Muscle layer of duodenum (tissue), 2 donors: ENCODE measurements around the gene POLA2.

ENCODE experiments used
- H3K27ac ChIP-seq: one replicate; pipeline ENCODE4 v1.7.0; 2013; ENCODE audit warnings: mild to moderate bottlenecking, low read length
- H3K27me3 ChIP-seq: one replicate; pipeline ENCODE4 v1.7.0; 2013; ENCODE audit warnings: low read depth, mild to moderate bottlenecking, control low read depth, low read length
- H3K36me3 ChIP-seq, 2 donors: one replicate each; pipeline ENCODE4 v1.7.0; 2013; ENCODE audit warnings: low read length in 2 of 2, control low read depth in 1 of 2, mild to moderate bottlenecking in 1 of 2; ENCODE audit not compliant: insufficient read depth in 2 of 2, control insufficient read depth in 1 of 2
- H3K4me1 ChIP-seq, 2 donors: one replicate each; pipeline ENCODE4 v1.7.0; 2013; ENCODE audit warnings: low read length in 2 of 2, mild to moderate bottlenecking in 2 of 2, control low read depth in 1 of 2, moderate library complexity in 1 of 2; ENCODE audit not compliant: insufficient read depth in 2 of 2, control insufficient read depth in 1 of 2
- H3K4me3 ChIP-seq, 2 donors: one replicate each; pipeline ENCODE4 v1.7.0; 2013; ENCODE audit warnings: low read length in 2 of 2, low read depth in 1 of 2, mild to moderate bottlenecking in 1 of 2
- H3K9me3 ChIP-seq, 2 donors: one replicate each; pipeline ENCODE4 v1.7.0; 2013; ENCODE audit warnings: low read length in 2 of 2, control low read depth in 1 of 2, mild to moderate bottlenecking in 1 of 2; ENCODE audit not compliant: control insufficient read depth in 1 of 2
- donor health status: healthy.

POLA2 gene

GRCh38 chr11:65290448-65291165 is 28.8 kb downstream of the POLA2 start:
- Histone ChIP-seq H3K27me3 (no peaks in the 10 kb centered on the region), H3K4me3 (peak overlapping the region; percentile 23 to 39), H3K27ac (peak overlapping the region; percentile 97), H3K9me3 (no peaks in the 10 kb centered on the region), H3K4me1 (peaks cover 16 to 44% of the 10 kb centered on the region in 2 donors), H3K36me3 (peaks cover 4 to 11% of the 10 kb centered on the region in 2 donors)

DNA sequence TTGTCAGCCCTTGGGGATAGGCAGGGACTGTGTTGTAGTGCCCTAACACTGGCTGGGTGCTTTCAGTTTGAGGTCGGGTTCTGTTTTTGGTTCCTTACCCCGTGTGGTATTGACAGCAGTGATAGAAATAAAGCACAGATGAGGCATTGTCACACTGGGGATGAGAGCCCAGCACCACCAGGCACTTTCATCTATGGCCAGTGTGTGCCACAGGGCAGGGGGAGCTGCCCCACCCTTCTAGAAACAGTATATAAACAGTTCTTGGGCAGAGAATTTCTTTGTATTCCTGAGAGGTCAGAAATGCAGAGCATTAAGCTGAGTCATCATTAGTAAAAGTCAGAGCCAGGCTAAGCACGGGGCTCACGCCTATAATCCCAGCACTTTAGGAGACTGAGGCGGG is 29.9 kb downstream of the POLA2 start:
- no peaks in the 10 kb centered on the region for H3K9me3 ChIP-seq
- H3K27ac ChIP-seq: peak overlapping the region; percentile 97
- H3K4me3 ChIP-seq: peak overlapping the region; percentile 23 to 39
- peaks cover 24 to 52% of the 10 kb centered on the region in 2 donors for H3K4me1 ChIP-seq
- peaks cover 4 to 18% of the 10 kb centered on the region in 2 donors for H3K36me3 ChIP-seq
- H3K27me3 ChIP-seq: no peaks in the 10 kb centered on the region

DNA sequence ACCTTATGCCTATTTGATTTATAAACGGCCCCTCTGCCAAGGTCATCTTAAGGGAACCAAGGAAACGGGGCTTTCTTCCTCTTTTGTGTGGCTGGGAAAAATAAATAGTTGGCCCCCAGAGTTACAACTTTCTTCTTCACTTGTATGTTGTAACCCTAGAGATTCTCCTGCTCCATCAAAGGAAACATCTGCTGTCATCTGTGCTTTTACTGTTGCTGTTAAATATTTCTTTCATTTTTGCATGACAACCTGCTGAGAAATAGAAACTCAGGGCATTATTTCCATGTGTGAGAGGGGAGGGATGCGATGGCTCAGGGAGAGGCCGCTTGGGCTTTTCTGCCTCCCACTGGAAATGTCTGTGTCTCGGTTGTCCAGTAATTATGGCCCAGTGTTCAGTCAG is 31.1 kb downstream of the POLA2 start:
- Histone ChIP-seq H3K27ac (peak overlapping the region; percentile 97), H3K9me3 (no peaks in the 10 kb centered on the region), H3K4me1 (peaks cover 24 to 59% of the 10 kb centered on the region in 2 donors), H3K36me3 (peaks cover 0 to 11% of the 10 kb centered on the region in 2 donors), H3K27me3 (no peaks in the 10 kb centered on the region), H3K4me3 (peak overlapping the region in 1 of 2 donors; percentile 39)

DNA sequence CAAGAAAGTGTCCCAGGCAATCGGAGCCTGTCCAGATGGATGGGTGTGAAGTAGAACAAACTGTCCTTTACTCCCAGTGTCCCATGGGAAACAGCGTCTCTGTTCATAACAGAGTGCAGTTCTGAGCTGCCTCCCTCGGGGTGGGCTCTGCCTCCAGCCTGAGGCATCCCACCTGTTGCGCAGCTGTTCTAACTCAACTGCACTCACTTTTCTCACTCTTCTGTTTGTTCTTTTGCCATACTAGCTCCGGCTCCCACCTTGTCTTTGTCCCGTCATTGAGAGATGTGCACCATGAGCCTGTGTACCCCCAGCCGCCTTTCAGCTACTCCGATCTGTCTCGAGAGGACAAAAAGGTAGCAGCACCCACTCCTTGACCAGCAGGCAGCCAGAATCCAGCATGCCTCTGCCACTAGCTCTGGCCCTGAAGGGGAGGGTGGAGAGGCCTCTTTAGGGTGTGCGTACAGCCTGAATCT is 32.2 kb downstream of the POLA2 start:
- peak overlapping the region; percentile 97 for H3K27ac ChIP-seq
- peaks cover 26 to 69% of the 10 kb centered on the region in 2 donors for H3K4me1 ChIP-seq

DNA sequence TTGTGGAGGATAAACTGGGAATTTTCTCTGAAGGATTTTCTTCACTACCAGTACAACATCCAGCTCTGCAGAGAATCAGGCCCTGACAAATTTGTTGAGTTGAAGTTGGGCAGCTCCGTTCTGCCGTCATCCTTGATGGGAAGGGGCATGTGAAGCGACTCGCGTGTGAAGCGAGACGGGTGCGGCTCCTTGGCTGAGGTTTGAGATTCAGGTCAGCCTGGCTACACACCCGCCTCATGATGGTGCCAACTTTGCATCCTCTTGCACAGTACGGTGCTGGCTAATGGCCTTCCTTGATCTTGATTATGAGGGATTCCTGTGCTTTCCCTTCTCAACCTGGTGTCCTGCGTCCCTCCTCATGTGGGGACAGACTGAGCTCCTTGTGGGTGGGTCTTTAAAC is 33.2 kb downstream of the POLA2 start:
- peaks cover 0 to 11% of the 10 kb centered on the region in 2 donors for H3K36me3 ChIP-seq
- H3K4me1 ChIP-seq: peaks cover 30 to 60% of the 10 kb centered on the region in 2 donors
- no peak overlapping the region for H3K4me3 ChIP-seq
- H3K27ac ChIP-seq: peak overlapping the region; percentile 97
- no peaks in the 10 kb centered on the region for H3K9me3 ChIP-seq
- no peaks in the 10 kb centered on the region for H3K27me3 ChIP-seq

More for the DNA sequence above, 32.2 kb downstream of the POLA2 start:
- H3K36me3 ChIP-seq: peaks cover 0 to 11% of the 10 kb centered on the region in 2 donors
- H3K27me3 ChIP-seq: no peaks in the 10 kb centered on the region
- H3K9me3 ChIP-seq: no peaks in the 10 kb centered on the region
- H3K4me3 ChIP-seq: no peak overlapping the region

DNA sequence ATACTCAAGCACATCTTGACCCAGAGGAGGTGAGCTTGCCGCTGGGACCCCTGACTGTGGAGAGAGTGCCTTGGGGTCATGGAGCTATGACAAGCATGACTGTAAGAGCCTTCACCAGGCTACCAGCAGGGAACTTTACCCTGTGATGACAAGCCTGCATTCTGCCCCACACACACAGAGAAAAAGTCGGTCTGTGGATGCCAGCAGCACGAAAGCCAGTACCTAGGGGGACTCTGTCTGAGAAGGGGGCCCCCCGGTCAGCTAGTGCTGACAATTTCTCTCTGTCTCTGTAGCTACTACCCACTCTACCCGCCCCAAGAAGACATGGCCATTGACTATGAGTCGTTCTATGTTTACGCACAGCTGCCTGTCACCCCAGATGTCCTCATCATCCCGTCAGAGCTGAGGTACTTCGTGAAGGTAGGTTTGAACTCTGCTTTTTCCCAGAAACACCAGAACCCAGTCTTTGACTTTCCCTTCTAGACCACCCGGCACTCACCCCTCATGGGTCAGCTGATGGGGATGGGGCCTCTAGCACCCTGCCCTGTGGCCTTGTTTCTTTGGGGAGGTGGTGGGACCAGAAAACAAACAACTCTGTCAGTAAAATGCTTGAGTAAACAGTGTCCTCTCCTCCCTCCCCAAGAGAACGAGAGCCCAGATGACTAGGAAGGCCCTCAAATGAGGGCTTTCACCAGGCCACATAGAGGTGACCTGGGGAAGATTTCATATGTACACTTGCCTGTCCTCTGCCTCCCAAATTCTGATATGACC is 34.0 kb downstream of the POLA2 start:
- Histone ChIP-seq H3K4me1 (peaks cover 28 to 55% of the 10 kb centered on the region in 2 donors), H3K27ac (peak overlapping the region; percentile 97), H3K4me3 (no peak overlapping the region), H3K9me3 (no peaks in the 10 kb centered on the region), H3K36me3 (peaks cover 0 to 11% of the 10 kb centered on the region in 2 donors), H3K27me3 (no peaks in the 10 kb centered on the region)

GRCh38 chr11:65297026-65297672 is 35.4 kb downstream of the POLA2 start:
- H3K9me3 ChIP-seq: no peaks in the 10 kb centered on the region
- H3K27me3 ChIP-seq: no peaks in the 10 kb centered on the region
- H3K27ac ChIP-seq: no peak overlapping the region
- H3K36me3 ChIP-seq: peaks cover 0 to 11% of the 10 kb centered on the region in 2 donors
- peaks cover 23 to 57% of the 10 kb centered on the region in 2 donors for H3K4me1 ChIP-seq
- no peak overlapping the region for H3K4me3 ChIP-seq

DNA sequence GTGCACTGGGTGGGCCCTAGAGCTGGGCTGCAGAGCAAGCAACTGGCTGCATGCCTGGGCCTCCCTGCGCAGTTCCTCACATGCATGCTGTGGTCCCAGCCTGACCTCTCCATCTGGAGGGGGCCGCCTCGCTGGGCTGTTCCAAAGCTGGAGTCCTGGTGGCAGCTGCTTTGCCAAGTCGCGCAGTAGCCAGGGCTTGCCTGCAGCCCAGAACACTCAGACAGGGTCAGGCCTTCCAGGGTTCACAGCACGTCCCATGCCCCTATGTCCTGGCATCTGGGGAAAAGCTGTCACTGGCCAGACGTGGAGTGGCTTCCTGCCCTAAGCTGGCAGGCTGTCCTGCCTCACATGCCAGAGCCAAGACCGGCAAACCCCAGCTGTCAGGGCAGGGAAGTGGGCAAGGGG is 36.4 kb downstream of the POLA2 start:
- Histone ChIP-seq H3K27ac (peak overlapping the region; percentile 82), H3K9me3 (no peaks in the 10 kb centered on the region), H3K27me3 (no peaks in the 10 kb centered on the region), H3K4me3 (peak overlapping the region in 1 of 2 donors; percentile 2), H3K36me3 (peaks cover 0 to 11% of the 10 kb centered on the region in 2 donors), H3K4me1 (peaks cover 19 to 51% of the 10 kb centered on the region in 2 donors)

GRCh38 chr11:65298655-65299179 is 37.0 kb downstream of the POLA2 start:
- Histone ChIP-seq H3K4me3 (peak overlapping the region in 1 of 2 donors; percentile 2), H3K27me3 (no peaks in the 10 kb centered on the region), H3K9me3 (no peaks in the 10 kb centered on the region), H3K27ac (peak overlapping the region; percentile 82), H3K36me3 (peaks cover 0 to 11% of the 10 kb centered on the region in 2 donors), H3K4me1 (peaks cover 19 to 51% of the 10 kb centered on the region in 2 donors)

DNA sequence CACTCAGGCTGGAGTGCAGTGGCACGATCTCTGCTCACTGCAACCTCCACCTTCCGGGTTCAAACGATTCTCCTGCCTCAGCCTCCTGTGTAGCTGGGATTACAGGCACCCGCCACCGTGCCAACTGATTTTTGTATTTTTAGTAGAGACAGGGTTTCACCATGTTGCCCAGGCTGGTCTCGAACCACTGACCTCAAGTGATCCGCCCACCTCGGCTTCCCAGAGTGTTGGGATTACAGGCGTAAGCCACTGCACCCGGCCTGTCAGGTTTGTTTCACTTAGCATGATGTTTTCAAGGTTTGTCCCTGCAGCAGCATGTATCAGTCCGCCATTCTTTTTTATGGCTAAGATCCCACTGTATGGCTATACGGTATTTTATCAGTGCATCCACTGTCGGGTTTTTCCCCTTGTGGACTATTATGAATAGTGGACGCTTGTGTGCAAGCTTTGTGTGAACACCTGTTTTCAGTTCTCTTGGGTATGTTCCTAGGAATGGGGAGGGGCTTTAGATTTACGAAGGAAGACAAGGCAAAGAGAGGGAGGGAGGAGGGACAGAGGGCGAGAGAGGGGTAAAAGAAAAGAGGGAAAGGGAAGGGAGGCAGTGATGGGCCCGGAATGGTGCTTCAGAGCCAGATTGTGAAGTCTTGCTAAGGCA is 39.0 kb downstream of the POLA2 start:
- Histone ChIP-seq H3K27ac (no peak overlapping the region), H3K9me3 (no peaks in the 10 kb centered on the region), H3K27me3 (no peaks in the 10 kb centered on the region), H3K4me1 (peaks cover 17 to 43% of the 10 kb centered on the region in 2 donors), H3K4me3 (no peak overlapping the region), H3K36me3 (peaks cover 0 to 6% of the 10 kb centered on the region in 2 donors)
